Activated CD4-positive, alpha-beta T cell treated with anti-CD3 and anti-CD28 coated beads, Interleukin-2, amount 10 ng/mL, durations not matched to agents 7 days and 5 days (primary cell): Measurements from ENCODE around the gene FHOD3. TPM values are rescaled to one million over a fixed set of nuclear protein-coding genes. Genes with fewer than 3 reads are reported as not detected.
A peak's percentile ranks its signal among the peaks of the same experiment; 100 is the strongest.

Source experiments
- CTCF ChIA-PET: fragments of 350-600 bp; sonication (Branson Sonifier 250); formaldehyde crosslinking; loops from one replicate; lab custom pipeline; 2021; ENCODE audit warnings: antibody characterized with exemption; lab: Charles Lee
- POLR2A ChIA-PET: fragments of 350-600 bp; sonication (Branson Sonifier 250); formaldehyde crosslinking; loops from one replicate; lab custom pipeline; 2021; ENCODE audit warnings: antibody characterized with exemption; lab: Charles Lee
- DNase-seq: peaks from one replicate; pipeline ENCODE4 v3.0.0-alpha.2; 2020
- H3K27ac Mint-ChIP-seq: one replicate; pipeline ENCODE4 v1.8.0; 2021; ENCODE audit warnings: mild to moderate bottlenecking, moderate library complexity, mixed read lengths
- H3K27me3 Mint-ChIP-seq: one replicate; pipeline ENCODE4 v1.8.0; 2021; ENCODE audit warnings: mixed read lengths
- H3K36me3 Mint-ChIP-seq: one replicate; pipeline ENCODE4 v1.8.0; 2021; ENCODE audit warnings: low read depth, mixed read lengths
- H3K4me1 Mint-ChIP-seq: one replicate; pipeline ENCODE4 v1.8.0; 2021; ENCODE audit warnings: mixed read lengths
- H3K4me3 Mint-ChIP-seq: one replicate; pipeline ENCODE4 v1.8.0; 2021; ENCODE audit warnings: mild to moderate bottlenecking, moderate library complexity, mixed read lengths
- H3K9me3 Mint-ChIP-seq: one replicate; pipeline ENCODE4 v1.8.0; 2021; ENCODE audit warnings: mixed read lengths
- total RNA-seq, 2 experiments: library from RNA; stranded (reverse); gene quantifications; one replicate each; pipeline ENCODE4 v1.2.3, GENCODE V29; 2021

Gene FHOD3
- total RNA-seq, 2 experiments from 2014 or later: not detected

DNA sequence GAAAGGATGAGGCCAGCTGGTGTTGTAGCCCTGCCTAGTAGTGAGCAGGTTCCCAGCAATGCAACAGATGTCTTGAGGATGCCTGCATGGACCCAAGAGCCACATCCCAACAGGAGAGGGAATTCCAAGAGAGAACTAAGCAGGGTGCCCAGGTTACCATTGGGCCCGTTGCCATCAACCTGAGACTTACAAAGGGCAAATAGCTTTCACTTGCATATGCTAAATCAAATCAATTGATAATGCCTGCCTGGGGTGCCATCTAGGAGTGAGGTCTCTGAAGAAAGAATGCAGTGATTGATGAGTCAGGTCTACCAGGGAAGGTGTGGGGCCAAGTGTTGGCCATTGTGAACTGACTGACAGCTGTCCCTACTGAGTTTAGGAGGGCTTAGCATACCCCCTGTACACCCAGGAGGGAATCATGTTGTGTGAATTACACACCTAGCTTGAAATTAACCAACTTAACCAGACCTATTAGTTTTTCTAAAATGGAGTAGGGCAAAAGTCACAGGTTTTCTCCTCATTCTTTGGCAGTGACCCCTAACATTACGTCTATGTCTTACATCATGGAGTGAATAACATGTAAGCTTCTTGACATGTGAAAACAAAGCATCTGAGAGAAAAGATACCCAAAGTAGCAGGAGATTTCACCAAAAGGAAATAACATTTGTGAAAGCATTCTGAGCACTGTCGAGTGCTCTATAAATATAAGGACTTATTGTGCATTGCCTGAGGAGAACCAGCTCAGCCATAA, 32.3 kb downstream of the FHOD3 start:
- peak overlapping the region; percentile 5 for H3K27ac Mint-ChIP-seq
- no peaks in the 10 kb centered on the region for H3K9me3 Mint-ChIP-seq
- no peak for DNase-seq
- no peaks in the 10 kb centered on the region for H3K36me3 Mint-ChIP-seq
- no peak overlapping the region for H3K4me3 Mint-ChIP-seq
- peaks cover 7% of the 10 kb centered on the region for H3K27me3 Mint-ChIP-seq
- ChIA-PET POLR2A (no interaction called here), CTCF (no interaction called here)
- no peaks in the 10 kb centered on the region for H3K4me1 Mint-ChIP-seq

DNA sequence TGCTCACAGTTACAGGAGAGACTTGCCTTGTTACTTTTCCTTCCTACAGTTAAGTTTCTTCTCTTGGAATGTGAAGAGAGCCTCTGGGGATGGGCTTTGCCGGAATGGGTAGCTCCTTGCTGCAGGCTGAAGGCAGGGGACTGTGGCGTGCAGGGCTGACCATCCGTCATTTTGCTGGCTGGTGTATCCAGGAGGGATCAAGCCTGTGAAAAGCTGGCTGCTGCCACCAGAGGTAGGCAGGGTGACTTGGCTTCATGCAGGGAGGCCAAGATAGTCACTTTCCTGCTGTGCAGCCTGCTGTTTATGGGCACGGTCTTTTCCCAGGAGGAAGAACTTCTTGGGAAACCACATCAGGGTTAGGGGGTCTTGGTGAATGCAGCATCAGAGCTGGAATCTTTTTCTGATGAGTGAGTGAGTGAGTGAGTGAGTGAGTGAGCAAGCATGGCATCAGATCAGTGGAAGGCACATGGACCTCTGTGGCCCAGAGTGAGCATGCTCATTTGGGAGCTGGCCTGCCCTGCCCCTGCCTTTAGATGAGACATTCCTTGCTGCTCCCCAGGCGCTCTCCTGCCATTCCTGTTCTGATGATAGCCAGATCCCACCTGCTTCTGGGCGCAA, 33.0 kb downstream of the FHOD3 start:
- Mint-ChIP-seq H3K27me3 (peaks cover 6% of the 10 kb centered on the region), H3K9me3 (no peaks in the 10 kb centered on the region), H3K27ac (no peak overlapping the region), H3K4me3 (no peak overlapping the region), H3K4me1 (no peaks in the 10 kb centered on the region), H3K36me3 (no peaks in the 10 kb centered on the region)
- no peak for DNase-seq
- ChIA-PET POLR2A (no interaction called here), CTCF (no interaction called here)

- no peaks in the 10 kb centered on the region for H3K9me3 Mint-ChIP-seq
- H3K4me3 Mint-ChIP-seq: no peak overlapping the region
- no peaks in the 10 kb centered on the region for H3K4me1 Mint-ChIP-seq
- H3K27me3 Mint-ChIP-seq: peaks cover 5% of the 10 kb centered on the region
- no peak for DNase-seq
- H3K27ac Mint-ChIP-seq: no peak overlapping the region
- POLR2A ChIA-PET: no interaction called here
- CTCF ChIA-PET: no interaction called here
- H3K36me3 Mint-ChIP-seq: no peaks in the 10 kb centered on the region
Observed at GRCh38 chr18:36331521-36331971, 34.0 kb downstream of the FHOD3 start.

- no peak for DNase-seq
- no peak overlapping the region for H3K27ac Mint-ChIP-seq
- ChIA-PET CTCF (no interaction called here), POLR2A (interaction anchor here (0.6 kb wide), 1 partner anchor 54 kb away, joined by 3 read pairs; no protein-coding TSS in a partner anchor)
- no peak overlapping the region for H3K4me3 Mint-ChIP-seq
- no peaks in the 10 kb centered on the region for H3K4me1 Mint-ChIP-seq
- H3K27me3 Mint-ChIP-seq: peaks cover 5% of the 10 kb centered on the region
- no peaks in the 10 kb centered on the region for H3K36me3 Mint-ChIP-seq
- H3K9me3 Mint-ChIP-seq: no peaks in the 10 kb centered on the region
Observed at GRCh38 chr18:36333414-36333813, 35.9 kb downstream of the FHOD3 start.

DNA sequence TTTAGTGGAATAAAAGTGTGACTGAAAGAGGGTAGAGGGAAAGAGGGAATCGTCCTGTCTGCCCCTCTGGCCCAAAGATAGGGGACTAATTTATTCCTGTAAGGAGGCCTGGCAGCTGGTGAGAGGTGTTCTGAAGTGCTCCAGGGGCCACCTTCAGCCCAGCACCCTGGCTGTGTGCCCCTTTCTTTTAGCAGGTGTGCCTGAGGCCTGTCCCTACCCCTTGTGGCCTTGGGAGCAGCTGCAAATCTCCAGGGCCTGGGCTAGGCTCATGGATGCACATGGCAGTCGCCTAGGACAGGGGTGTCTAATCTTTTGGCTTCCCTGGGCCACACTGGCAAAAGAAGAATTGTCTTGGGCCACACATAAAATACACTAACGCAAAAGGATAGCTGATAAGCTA, 37.3 kb downstream of the FHOD3 start:
- Mint-ChIP-seq H3K27ac (no peak overlapping the region), H3K4me1 (no peaks in the 10 kb centered on the region), H3K36me3 (no peaks in the 10 kb centered on the region), H3K27me3 (peaks cover 3% of the 10 kb centered on the region), H3K4me3 (no peak overlapping the region), H3K9me3 (no peaks in the 10 kb centered on the region)
- POLR2A ChIA-PET: no interaction called here
- no peak for DNase-seq
- CTCF ChIA-PET: no interaction called here

DNA sequence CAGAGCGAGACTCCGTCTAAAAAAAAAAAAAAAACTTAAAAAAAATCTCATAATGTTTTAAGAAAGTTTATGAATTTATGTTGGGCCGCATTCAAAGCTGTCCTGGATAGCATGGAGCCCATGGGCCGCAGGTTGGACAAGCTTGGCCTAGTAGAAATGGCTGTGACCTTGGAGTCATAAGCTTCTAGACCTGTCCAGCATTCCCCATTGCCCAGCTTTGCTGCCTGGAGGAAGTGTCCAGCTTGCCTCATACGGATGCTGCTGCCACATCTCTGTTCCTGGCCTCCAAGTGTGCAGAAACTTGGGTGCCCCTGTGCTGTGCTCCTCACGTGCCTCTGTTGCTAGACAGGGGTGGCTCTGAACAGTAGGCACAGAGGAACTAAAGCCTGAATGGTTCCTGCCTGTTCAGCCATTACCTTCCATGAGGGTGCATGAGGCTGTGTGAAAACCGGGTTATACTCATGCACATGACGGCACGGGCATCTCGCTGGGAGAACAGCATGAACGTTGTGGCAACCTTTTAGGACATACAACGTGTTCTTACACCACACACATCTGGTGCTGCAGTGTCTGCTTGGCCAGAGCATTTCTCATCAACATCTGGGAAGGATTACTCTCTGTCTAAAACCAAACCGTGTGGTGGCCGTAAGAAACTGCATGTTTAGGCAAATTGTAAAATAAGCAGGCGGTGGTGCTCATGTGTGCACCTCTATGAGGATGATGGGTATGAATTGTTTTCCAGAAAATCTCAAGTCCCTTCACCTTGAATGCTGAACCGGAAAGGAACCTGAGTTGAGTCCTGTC, 38.2 kb downstream of the FHOD3 start:
- ChIA-PET POLR2A (no interaction called here), CTCF (interaction anchor here (0.6 kb wide), 1 partner anchor 1284 kb away, joined by 3 read pairs; no protein-coding TSS in a partner anchor)
- Mint-ChIP-seq H3K36me3 (no peaks in the 10 kb centered on the region), H3K4me1 (no peaks in the 10 kb centered on the region), H3K27ac (no peak overlapping the region), H3K9me3 (no peaks in the 10 kb centered on the region), H3K4me3 (no peak overlapping the region), H3K27me3 (peaks cover 3% of the 10 kb centered on the region)
- no peak for DNase-seq

GRCh38 chr18:36337679-36338402, 40.3 kb downstream of the FHOD3 start:
- H3K27ac Mint-ChIP-seq: no peak overlapping the region
- H3K9me3 Mint-ChIP-seq: peaks cover 2% of the 10 kb centered on the region
- H3K4me1 Mint-ChIP-seq: no peaks in the 10 kb centered on the region
- H3K4me3 Mint-ChIP-seq: no peak overlapping the region
- H3K27me3 Mint-ChIP-seq: peaks cover 15% of the 10 kb centered on the region
- ChIA-PET POLR2A (no interaction called here), CTCF (no interaction called here)
- no peaks in the 10 kb centered on the region for H3K36me3 Mint-ChIP-seq
- DNase-seq: no peak

DNA sequence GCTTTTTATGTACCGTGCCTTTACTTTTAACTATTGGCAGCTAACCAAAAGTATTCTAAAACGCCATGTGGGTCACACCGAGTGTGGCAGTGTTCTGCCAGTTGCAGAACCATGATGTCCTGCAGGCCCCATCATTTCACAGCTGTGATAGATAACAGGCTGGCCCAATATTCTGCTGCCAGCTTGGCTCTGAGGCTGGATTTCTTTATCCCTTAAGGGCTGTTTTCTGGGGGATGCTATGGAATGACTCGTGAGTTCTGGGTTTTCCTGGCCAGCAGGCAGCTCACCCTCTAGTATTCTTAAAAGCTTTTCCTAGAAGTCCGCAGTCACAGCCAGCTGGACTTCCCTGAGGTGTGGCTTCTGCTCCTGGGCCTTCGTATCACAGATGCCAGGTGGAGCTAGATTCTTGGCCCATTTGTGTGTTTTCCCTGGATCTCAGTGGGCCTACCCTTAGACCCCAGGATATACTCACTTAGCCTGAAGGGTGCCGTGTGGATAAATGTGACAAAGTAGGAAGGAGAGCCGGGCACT, 41.0 kb downstream of the FHOD3 start:
- H3K9me3 Mint-ChIP-seq: peaks cover 2% of the 10 kb centered on the region
- H3K27ac Mint-ChIP-seq: no peak overlapping the region
- POLR2A ChIA-PET: no interaction called here
- CTCF ChIA-PET: no interaction called here
- H3K4me3 Mint-ChIP-seq: no peak overlapping the region
- H3K27me3 Mint-ChIP-seq: peaks cover 13% of the 10 kb centered on the region
- DNase-seq: no peak
- H3K4me1 Mint-ChIP-seq: no peaks in the 10 kb centered on the region
- H3K36me3 Mint-ChIP-seq: no peaks in the 10 kb centered on the region

GRCh38 chr18:36340246-36340645, 42.7 kb downstream of the FHOD3 start:
- DNase-seq: no peak
- no peaks in the 10 kb centered on the region for H3K36me3 Mint-ChIP-seq
- H3K27me3 Mint-ChIP-seq: peaks cover 17% of the 10 kb centered on the region
- no peak overlapping the region for H3K27ac Mint-ChIP-seq
- no peaks in the 10 kb centered on the region for H3K4me1 Mint-ChIP-seq
- no peak overlapping the region for H3K4me3 Mint-ChIP-seq
- ChIA-PET CTCF (no interaction called here), POLR2A (no interaction called here)
- peaks cover 2% of the 10 kb centered on the region for H3K9me3 Mint-ChIP-seq

GRCh38 chr18:36341944-36342343, 44.4 kb downstream of the FHOD3 start:
- Mint-ChIP-seq H3K27ac (no peak overlapping the region), H3K36me3 (no peaks in the 10 kb centered on the region), H3K4me3 (no peak overlapping the region), H3K9me3 (peaks cover 2% of the 10 kb centered on the region), H3K4me1 (no peaks in the 10 kb centered on the region), H3K27me3 (peaks cover 23% of the 10 kb centered on the region)
- ChIA-PET POLR2A (no interaction called here), CTCF (no interaction called here)
- DNase-seq: no peak

DNA sequence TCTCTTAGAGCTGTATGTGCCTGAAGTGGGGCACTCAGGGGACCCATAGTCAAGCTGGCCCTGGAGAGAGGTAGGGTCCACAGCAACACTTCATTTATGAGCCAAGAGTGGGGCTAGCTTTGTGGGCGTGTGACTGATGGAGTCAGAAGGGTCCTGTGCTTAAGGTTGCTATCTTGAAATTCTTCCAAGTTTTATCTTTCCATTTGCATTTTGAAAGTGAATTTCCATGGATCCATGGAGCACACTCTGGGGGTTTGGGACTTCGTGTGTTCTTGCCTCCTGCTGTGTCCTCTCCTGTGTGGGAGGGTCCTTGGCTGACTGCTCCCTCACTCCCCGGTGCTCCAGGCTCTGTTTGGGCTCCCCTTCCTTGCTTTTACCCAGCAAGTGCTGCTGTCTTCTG, 50.8 kb downstream of the FHOD3 start:
- CTCF ChIA-PET: no interaction called here
- no peak overlapping the region for H3K27ac Mint-ChIP-seq
- no peak for DNase-seq
- POLR2A ChIA-PET: no interaction called here
- H3K27me3 Mint-ChIP-seq: peaks cover 21% of the 10 kb centered on the region
- no peaks in the 10 kb centered on the region for H3K9me3 Mint-ChIP-seq
- H3K4me3 Mint-ChIP-seq: no peak overlapping the region
- no peaks in the 10 kb centered on the region for H3K36me3 Mint-ChIP-seq
- H3K4me1 Mint-ChIP-seq: no peaks in the 10 kb centered on the region

- ChIA-PET POLR2A (no interaction called here), CTCF (no interaction called here)
- H3K4me1 Mint-ChIP-seq: no peaks in the 10 kb centered on the region
- no peak overlapping the region for H3K4me3 Mint-ChIP-seq
- H3K27me3 Mint-ChIP-seq: peaks cover 17% of the 10 kb centered on the region
- H3K27ac Mint-ChIP-seq: no peak overlapping the region
- no peak for DNase-seq
- no peaks in the 10 kb centered on the region for H3K36me3 Mint-ChIP-seq
- no peaks in the 10 kb centered on the region for H3K9me3 Mint-ChIP-seq
Observed at GRCh38 chr18:36348971-36349417, 51.5 kb downstream of the FHOD3 start.
